ENCODE measurements around the gene RAP1GAP2.

DNA sequence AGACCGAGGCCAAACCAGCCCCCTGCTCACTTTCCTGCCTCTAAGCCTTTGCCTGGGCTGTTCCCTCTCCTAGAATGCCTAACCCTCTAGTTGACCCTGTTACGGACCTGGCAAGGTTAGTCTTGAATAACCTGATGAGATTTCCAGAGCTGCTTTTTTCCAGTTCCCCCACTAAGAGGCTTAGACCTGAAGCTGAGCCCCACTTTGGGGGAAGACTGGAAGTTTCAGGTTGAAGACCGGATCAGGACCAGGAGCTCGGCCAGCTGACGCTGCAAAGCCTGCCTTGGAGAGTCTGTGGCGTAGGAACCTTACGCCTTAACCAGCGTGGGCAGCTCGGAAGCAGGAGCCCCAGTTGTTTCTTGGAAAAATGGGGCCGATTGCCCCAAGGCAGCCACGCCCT, 137.4 kb downstream of the RAP1GAP2 start:
- TF ChIP-seq POLR2A (IDR thresholded peaks at IDR 0.05): no peak
- no peak for TF ChIP-seq CTCF (IDR thresholded peaks at IDR 0.05)
- TF ChIP-seq POLR2AphosphoS5 (IDR thresholded peaks at IDR 0.05): no peak
